Activated gamma-delta T cell treated with Interleukin-2 at 50 U/mL for 16 hours (primary cell): ENCODE data around the gene DAZL.

Source experiments
- DNase-seq: peaks from one replicate; pipeline ENCODE4 v3.0.0-alpha.2; 2020

DAZL gene

GRCh38 chr3:16595778-16596177 lies 9.4 kb downstream of the DAZL start:
- no peak for DNase-seq

DNA sequence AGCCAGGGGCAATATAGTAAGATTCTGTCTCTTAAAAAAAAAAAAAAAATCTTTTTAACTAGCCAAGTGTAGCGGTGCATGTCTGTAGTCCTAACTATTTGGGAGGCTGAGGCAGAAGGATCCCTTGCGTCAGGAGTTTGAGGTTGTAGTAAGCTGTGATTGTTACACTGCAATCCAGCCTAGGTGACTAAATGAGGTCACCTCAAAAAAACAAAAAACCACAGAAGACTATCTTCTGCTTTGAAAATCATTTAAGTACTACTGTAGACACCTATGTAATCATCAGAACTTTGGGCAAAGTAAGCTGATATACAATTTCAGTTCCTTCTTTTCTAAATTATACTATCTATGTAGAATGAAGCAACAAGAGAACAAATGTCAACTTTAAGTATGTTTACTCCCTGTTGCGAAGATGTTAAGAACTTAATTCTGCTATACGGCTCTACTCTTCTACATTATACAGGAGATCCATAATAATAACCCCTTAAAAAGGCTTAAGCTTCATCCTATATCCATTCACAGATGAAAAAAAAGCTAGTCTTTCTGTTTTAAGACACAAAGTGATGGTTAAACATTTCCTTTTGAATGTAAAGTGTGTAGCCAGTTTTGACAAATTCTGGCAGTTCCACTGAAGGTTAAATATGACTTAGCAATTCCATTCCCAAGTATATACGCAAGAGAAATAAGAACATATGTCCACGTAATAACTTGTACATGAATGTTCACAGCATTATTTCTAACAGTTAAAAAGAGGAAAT lies 15.2 kb downstream of the DAZL start:
- DNase-seq: no peak

DNA sequence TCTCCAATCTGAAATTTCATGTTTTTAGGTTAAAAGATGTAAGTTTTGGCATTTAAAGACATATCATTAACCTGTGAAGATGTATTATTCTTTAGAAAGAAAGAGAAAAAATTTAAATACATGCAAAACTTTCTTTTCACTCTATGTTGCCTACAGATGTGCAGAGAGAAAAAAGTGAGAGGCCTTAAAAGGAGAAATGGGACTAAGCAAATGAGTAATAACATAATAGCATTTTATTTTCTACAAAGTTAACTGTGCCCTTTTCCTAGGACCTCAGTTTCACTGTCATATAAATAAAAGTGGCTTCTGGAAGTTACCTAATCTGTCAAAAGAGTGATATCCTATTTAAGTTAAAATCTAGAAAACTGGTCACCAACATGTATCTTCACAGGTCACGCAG lies 16.1 kb downstream of the DAZL start:
- no peak for DNase-seq

DNA sequence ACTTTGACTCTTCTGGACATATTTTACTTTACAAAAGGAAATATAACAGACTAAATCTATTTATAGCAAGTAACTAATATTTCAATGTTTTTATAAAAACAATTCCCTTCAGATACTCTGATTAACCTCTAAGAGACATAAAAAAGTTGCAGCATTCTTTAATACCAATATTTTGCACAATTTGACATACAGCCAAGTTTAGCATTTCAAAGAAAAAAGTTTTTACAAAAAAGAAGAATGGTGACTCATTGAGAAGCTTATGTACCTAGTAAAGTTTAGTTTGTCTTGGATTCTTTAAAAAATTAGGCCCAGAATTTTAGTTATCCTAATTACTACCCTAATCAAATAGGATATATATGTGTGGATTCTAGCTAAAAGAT lies 17.6 kb downstream of the DAZL start:
- no peak for DNase-seq

DNA sequence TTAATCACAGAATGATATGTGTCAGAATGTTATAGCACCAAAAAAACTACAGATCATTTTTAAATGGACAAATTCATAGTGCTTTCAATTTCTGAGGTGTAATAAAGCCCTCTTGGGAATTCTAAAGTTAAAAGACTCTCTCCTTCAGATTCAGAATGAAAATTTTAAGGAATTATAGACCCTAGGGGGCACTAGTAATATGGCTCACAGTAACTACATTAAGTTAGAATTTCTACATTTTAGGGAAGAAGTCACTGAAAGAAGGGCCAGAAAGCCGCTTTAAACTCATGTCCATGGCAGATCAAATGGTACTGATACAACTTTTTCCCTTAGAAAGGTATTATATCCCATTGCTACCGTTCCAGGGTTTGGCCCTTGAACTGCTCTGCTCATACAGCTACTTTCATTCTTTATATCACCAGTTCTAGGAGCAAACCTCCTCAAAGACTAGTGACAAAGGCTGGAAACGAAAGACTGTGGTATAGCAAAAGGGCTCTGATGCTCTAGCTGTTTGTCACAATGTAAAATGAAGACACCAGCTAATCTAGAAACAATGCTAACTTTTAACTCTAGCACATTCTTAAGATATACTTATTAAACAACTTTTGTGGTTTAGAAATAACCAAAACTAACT lies 18.1 kb downstream of the DAZL start:
- DNase-seq: no peak

DNA sequence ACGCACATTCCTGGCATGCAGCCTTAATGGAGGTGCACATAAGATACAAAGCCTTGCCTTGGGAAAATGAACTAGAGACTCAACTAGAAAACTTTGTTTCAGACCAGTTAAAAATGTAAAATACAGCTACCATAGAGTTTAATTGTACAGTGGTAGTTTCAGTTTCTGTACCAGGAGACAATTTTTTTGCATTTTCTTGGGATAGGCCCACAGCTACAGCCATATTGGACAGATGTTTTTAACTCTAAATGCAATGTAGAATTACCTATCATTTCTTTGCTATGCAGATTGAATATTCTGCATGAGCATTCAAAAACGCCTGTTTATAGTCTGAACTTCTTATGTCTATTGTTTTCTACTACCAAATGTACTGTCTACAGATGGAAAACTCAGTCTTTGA lies 20.3 kb downstream of the DAZL start:
- DNase-seq: no peak

- DNase-seq: no peak
Measured at GRCh38 chr3:16583551-16583950, 21.7 kb downstream of the DAZL start.

DNA sequence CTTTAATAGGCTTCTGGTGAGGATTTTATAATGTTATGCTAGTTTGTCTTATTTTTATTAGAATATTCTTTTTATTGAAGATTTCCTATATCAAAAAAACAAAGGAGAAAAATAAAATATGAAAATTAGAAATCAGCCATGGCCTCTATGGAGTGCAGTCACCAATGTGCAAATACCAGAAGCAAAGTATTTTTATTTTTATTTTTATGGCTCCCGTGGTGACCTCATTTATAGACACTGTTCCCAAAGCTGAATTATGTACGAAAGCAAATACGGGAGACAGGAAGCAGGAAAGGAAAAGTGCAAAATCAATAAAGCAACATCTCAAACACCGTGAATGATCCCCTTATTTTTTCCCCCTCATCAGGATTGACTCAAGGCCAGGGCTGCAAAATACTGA lies 35.1 kb downstream of the DAZL start:
- no peak for DNase-seq

DNA sequence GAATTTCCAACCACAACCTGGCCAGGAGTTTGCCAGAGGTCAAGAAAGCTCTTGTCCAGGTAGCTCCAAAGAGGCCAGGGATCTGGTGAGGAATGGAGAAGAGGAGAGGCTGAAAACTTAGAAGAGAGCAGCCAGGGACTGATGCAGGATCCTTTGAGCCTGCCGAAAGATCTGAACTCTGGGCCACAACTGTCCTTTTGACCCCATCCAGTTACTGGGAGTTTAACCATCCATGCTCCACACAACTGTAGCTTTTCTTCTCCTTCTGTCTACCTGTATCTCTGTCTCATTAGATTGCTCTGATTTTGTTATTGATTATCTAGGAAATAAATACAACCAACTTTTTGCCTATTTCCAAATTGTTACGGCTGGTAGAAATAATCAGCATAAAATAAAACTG lies 36.7 kb downstream of the DAZL start:
- no peak for DNase-seq

DNA sequence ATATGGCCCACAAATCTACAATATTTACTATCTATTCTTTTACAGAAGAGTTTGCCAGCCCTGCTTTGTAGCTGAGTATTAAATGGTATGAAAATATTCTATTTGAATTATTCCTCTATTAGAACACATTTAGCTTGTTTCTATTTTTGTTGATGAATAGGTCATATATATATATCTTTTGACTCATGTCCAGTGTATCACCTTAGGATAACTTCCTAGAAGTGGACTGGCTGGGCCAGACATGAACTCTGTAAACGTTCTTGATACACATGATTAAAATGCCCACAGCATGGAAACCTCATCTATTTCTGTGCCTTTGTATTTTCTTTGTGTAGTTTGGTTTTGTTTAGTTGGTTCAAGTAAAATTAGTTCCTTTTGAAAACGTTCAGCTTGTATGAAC lies 37.1 kb downstream of the DAZL start:
- DNase-seq: no peak

DNA sequence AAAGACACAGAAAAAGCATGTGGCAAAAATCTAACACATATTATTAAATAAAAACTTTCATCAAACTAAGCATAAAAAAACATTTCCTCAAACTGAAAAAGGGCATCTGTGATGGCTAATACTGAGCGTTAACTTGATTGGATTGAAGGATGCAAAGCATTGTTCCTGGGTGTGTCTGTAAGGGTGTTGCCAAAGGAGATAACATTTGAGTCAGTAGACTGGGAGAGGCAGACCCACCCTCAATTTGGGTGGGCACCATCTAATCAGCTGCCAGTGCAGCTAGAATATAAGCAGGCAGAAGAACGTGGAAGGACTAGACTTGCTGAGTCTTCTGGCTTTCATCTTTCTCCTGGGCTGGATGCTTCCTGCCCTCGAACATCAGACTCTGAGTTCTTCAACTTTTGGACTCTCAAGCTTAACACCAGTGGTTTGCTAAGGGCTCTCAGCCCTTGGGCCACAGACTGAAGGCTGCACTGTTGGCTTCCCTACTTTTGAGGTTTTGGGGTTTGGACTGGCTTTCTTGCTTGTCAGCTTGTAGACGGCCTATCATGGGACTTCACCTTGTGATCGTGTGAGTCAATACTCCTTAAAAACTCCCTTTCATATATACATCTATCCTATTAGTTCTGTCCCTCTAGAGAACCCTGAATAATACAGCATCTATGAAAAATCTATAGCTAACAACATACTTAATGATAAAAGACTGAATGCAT lies 45.4 kb downstream of the DAZL start:
- DNase-seq: no peak

- no peak for DNase-seq
Measured at GRCh38 chr3:16554126-16554525, 51.1 kb downstream of the DAZL start.

GRCh38 chr3:16552757-16553156 lies 52.5 kb downstream of the DAZL start:
- DNase-seq: no peak

GRCh38 chr3:16551342-16551976 lies 53.8 kb downstream of the DAZL start:
- DNase-seq: no peak

- peak; percentile 72 for DNase-seq
Measured at GRCh38 chr3:16550676-16551341, 54.4 kb downstream of the DAZL start.

DNA sequence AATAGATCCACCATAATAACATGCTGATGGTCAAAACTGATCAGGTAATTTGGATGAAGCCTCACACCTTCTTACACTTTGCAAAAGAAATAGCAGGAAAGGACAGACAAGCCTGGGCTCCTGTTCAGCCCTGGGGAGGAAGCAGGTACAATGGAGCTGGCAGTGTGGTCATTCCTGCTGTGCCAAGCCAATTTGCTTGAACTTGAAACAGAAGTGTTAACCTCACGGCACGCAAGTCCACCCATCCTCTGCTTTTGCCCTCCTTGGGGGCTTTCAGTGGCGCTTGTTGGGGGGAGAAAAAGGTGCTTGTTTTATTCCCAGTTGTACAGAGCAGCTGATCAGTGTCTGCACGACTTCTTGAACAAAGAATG lies 54.9 kb downstream of the DAZL start:
- no peak for DNase-seq

- DNase-seq: no peak
Measured at GRCh38 chr3:16548721-16549120, 56.5 kb downstream of the DAZL start.

GRCh38 chr3:16547561-16548357 lies 57.5 kb downstream of the DAZL start:
- no peak for DNase-seq

DNA sequence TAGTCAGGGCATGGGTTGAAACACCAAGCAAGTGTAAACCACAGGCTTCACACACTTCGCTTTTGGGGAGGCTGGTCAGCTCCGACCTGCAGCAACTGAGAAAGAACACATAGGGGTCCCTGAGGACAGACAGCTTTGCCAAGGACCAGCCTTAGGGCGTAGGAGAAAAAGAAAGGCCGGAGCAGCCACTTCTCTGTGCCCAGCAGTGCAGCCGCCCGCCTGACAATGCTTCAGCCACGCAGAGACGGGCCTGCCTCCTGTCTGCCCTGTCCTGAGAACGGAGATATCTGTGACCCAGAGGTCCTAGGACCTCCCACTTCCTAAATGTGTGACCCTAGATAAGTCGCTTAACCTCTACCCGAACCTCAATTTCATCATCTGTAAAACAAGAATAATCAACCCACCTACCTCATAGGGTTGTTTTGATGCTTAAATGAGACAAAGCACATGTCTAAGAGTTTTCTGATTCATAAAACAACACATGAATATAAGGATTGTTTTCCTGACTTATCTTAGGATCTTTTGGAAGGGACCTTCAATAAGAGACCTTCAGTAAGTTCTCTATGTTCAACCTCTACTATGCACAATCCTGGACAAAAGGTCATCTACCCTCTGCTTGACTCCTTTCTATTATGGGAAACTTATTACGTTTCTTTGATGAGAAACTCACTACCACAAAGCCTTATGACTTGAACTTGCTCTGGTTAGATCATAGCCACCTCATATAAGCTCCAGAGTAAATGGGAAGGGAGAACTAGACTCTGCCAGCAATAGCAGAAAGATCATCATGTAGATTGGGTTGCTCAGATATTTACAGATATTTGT lies 58.8 kb downstream of the DAZL start:
- no peak for DNase-seq

GRCh38 chr3:16545413-16546185 lies 59.6 kb downstream of the DAZL start:
- DNase-seq: no peak
